ENCODE results near the gene SYCP3.

- no peak for TF ChIP-seq ZNF274 (IDR thresholded peaks at IDR 0.05; ENCODE audit: low read depth, low read length)
- no peak for TF ChIP-seq SUZ12 (IDR thresholded peaks at IDR 0.05; ENCODE audit: extremely low read depth, insufficient read depth, insufficient read length)
- TF ChIP-seq YY1 (IDR thresholded peaks at IDR 0.05; ENCODE audit: insufficient read depth, insufficient read length): no peak
Observed at GRCh38 chr12:101694297-101694848, 44.9 kb downstream of the SYCP3 start.
